Right lobe of liver (tissue), 6 donors: Measurements from ENCODE around the gene SPAG16. TPM values are rescaled to one million over a fixed set of nuclear protein-coding genes. Genes with fewer than 3 reads are reported as not detected.

Experiments
- ATAC-seq, 4 donors: fragments of 200-7000 bp; cut with Tn5 transposase; one replicate each; pipeline ENCODE4 v1.9.1; 2020; ENCODE audit warnings: mild to moderate bottlenecking in 4 of 4, moderate library complexity in 4 of 4
- DNase-seq, 3 donors: peaks; one replicate each; pipeline ENCODE4 v3.0.0-alpha.2; 2020
- H3K27ac ChIP-seq, 3 donors: fragments of 200-600 bp; one replicate each; pipeline ENCODE4 v1.8.0; 2022
- H3K27me3 ChIP-seq, 2 donors: fragments of 200-600 bp; one replicate each; pipeline ENCODE4 v1.8.0; 2022
- H3K36me3 ChIP-seq, 4 donors: fragments of 200-600 bp; sonication (generic) in 1 of 4; one replicate each; pipeline versions ENCODE4 v1.5.1 to v1.8.0; 2017 to 2022; ENCODE audit warnings: control low read depth in 1 of 4
- H3K4me1 ChIP-seq, 4 donors: fragments of 200-600 bp; sonication (generic) in 1 of 4; one replicate each; pipeline versions ENCODE4 v1.5.1 to v1.8.0; 2017 to 2022; ENCODE audit warnings: control low read depth in 1 of 4
- H3K4me3 ChIP-seq, 3 donors: fragments of 200-600 bp; one replicate each; pipeline ENCODE4 v1.8.0; 2022
- H3K9me3 ChIP-seq, 4 donors: fragments of 200-600 bp; sonication (generic) in 1 of 4; one replicate each; pipeline versions ENCODE4 v1.5.1 to v1.8.0; 2017 to 2022; ENCODE audit warnings: control low read depth in 1 of 4
- CTCF ChIP-seq, 4 donors: fragments of 200-600 bp in 3 of 4; fragments of 450-650 bp in 1 of 4; IDR thresholded peaks; one replicate each; pipeline versions ENCODE4 v1.5.1 to v1.8.0; 2016 to 2022; ENCODE audit warnings: antibody characterized with exemption in 4 of 4, mild to moderate bottlenecking in 2 of 4
- POLR2A ChIP-seq: fragments of 450-650 bp; IDR thresholded peaks from one replicate; pipeline ENCODE4 v1.6.1; 2017; ENCODE audit warnings: antibody characterized with exemption, mild to moderate bottlenecking
- WGBS: methylation state at CpG from one replicate; pipeline ENCODE4 v1.1.6; 2018; ENCODE audit warnings: low coverage, low lambda C conversion rate; ENCODE audit not compliant: insufficient coverage; ENCODE audit errors: missing lambda C conversion rate; 5-methylcytosine and 5-hydroxymethylcytosine counted together
- intact Hi-C, 2 donors: fragments of 100-400 bp; cut with DNase I; formaldehyde crosslinking; loops; one replicate each; pipeline versions ENCODE4 v1.11.2 to v1.14.1; 2022
- total RNA-seq, 6 experiments: library from RNA; depleted of rRNA in 2 of 6; stranded (reverse); fragments of >200 nt in 2 of 6; fragmentation: NEBNext Ultra II Directional in 3 of 6; extraction: Animal tissue kit (Norgen Biotek cat#: 25700) in 3 of 6; gene quantifications; one replicate each; pipeline versions ENCODE4 v1.1.0 to v1.2.4, GENCODE V29; 2016 to 2023
- donor health status: DM: no; HTN: yes; CAD: no.
- donor health status: DM: no; HTN: no; CAD: no.
- donor health status: DM: no; HTN: no; CAD: no.
- donor health status: DM: no; HTN: yes; CAD: no.
- donor health status: DM: no; HTN: yes; CAD: no.

The SPAG16 gene
- total RNA-seq, 6 experiments from 2014 or later = 7.2 to 15.3 (median 9.0) TPM

- Histone ChIP-seq H3K4me3 (no peak overlapping the region), H3K27ac (no peak overlapping the region), H3K9me3 (no peaks in the 10 kb centered on the region), H3K27me3 (no peaks in the 10 kb centered on the region), H3K36me3 (no peaks in the 10 kb centered on the region), H3K4me1 (no peaks in the 10 kb centered on the region)
- DNase-seq (no peak), ATAC-seq (no peak)
- intact Hi-C loops = no loop called here
- WGBS = 62% methylated on average over 1 of the region's 1 CpG
- TF ChIP-seq CTCF (IDR thresholded peaks at IDR 0.05) (no peak), POLR2A (no peak)
These were observed 675.3 kb downstream of the SPAG16 start for GRCh38 chr2:213959589-213959988.

- DNase-seq = no peak
- no peak for ATAC-seq
- no peak for TF ChIP-seq CTCF (IDR thresholded peaks at IDR 0.05)
- no peak for TF ChIP-seq POLR2A
- Histone ChIP-seq H3K27me3 (no peaks in the 10 kb centered on the region), H3K27ac (no peak overlapping the region), H3K9me3 (no peaks in the 10 kb centered on the region), H3K4me1 (no peaks in the 10 kb centered on the region), H3K36me3 (no peaks in the 10 kb centered on the region), H3K4me3 (no peak overlapping the region)
- intact Hi-C loops = no loop called here
These were observed 687.3 kb downstream of the SPAG16 start for GRCh38 chr2:213971536-213971935.

DNA sequence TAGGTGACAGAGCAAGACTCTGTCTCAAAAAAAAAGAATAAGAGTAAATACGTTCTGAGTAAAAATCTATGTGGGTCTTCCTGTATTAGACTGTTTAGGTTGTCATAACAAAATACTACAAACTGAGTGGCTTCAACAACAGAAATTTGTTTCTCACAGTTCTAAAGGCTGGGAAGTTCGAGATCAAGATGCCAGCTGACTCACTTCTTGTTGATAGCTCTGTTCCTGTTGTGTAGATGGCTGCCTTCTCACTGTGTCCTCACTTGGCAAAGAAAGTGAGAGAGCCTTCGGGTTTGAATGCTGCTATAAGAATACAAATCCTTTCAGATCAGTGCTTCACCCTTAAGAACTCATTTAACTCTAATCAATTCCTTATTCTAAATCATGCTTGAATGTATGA, 696.6 kb downstream of the SPAG16 start:
- H3K4me3 ChIP-seq = no peak overlapping the region
- H3K4me1 ChIP-seq = no peaks in the 10 kb centered on the region
- ATAC-seq (no peak), DNase-seq (no peak)
- H3K9me3 ChIP-seq = no peaks in the 10 kb centered on the region
- no peak overlapping the region for H3K27ac ChIP-seq
- 37% methylated on average over 3 of the region's 3 CpGs for WGBS
- no peaks in the 10 kb centered on the region for H3K27me3 ChIP-seq
- intact Hi-C loops = no loop called here
- TF ChIP-seq CTCF (IDR thresholded peaks at IDR 0.05) (no peak), POLR2A (no peak)
- H3K36me3 ChIP-seq = no peaks in the 10 kb centered on the region

DNA sequence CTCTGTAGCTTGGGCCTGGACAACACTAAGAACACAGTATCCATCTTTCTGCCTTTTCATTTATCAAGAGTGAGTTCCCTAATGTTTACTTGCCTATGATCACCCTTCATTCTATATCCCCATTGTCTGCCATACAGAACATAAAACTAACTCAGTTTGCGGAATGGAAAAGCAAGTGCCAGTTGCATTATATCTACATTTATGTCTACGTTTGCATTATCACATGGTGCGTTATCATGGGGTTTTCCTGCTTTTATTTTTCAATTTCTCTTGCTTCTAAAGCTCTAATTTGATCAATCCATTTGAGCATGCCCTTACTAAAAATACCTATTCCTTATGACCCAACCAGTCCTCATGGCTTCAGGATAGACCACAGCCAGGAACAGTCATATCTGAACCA, 704.9 kb downstream of the SPAG16 start:
- H3K9me3 ChIP-seq = no peaks in the 10 kb centered on the region
- intact Hi-C loops = no loop called here
- no peaks in the 10 kb centered on the region for H3K4me1 ChIP-seq
- ATAC-seq (no peak), DNase-seq (no peak)
- H3K27me3 ChIP-seq = no peaks in the 10 kb centered on the region
- 74% methylated on average over 3 of the region's 3 CpGs for WGBS
- H3K27ac ChIP-seq = no peak overlapping the region
- TF ChIP-seq CTCF (IDR thresholded peaks at IDR 0.05) (no peak), POLR2A (no peak)
- H3K4me3 ChIP-seq = no peak overlapping the region
- H3K36me3 ChIP-seq = no peaks in the 10 kb centered on the region

DNA sequence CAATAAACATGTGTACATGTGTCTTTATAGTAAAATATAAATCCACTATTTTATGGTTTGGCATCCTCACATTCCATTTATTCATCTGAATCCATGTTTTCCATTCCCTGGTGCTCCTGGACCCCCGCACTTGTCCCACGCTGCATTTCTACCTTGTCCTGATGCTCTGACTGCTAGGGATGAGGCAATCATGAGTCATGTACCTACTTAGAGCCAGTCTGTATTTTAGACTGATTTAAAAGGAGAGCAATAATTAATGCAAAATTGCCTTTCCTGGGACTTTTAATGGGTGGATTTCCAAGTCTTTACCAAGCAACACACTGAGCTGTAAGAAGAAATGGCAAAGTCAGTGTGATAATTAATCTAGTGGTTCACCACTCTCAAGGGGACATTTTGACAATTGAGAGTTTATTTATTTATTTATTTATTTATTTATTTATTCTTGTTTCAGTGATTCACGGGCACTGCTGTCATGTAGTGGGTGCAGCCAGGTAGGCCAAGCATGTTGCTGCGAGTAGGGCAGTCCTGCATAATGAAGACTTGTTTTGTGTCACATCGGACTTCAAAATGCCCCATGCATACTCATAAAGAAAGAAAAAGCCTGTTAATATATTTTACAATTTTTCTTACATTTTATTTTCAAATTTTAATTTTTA, 707.3 kb downstream of the SPAG16 start:
- DNase-seq (no peak), ATAC-seq (no peak)
- Histone ChIP-seq H3K36me3 (no peaks in the 10 kb centered on the region), H3K4me3 (no peak overlapping the region), H3K4me1 (no peaks in the 10 kb centered on the region), H3K27me3 (no peaks in the 10 kb centered on the region), H3K9me3 (no peaks in the 10 kb centered on the region), H3K27ac (no peak overlapping the region)
- TF ChIP-seq POLR2A (no peak), CTCF (IDR thresholded peaks at IDR 0.05) (no peak)
- intact Hi-C loops = no loop called here
- whole genome bisulfite sequencing = 77% methylated on average over 5 of the region's 5 CpGs
